ENCODE results near the gene ADAMTS1.

The ADAMTS1 gene

DNA sequence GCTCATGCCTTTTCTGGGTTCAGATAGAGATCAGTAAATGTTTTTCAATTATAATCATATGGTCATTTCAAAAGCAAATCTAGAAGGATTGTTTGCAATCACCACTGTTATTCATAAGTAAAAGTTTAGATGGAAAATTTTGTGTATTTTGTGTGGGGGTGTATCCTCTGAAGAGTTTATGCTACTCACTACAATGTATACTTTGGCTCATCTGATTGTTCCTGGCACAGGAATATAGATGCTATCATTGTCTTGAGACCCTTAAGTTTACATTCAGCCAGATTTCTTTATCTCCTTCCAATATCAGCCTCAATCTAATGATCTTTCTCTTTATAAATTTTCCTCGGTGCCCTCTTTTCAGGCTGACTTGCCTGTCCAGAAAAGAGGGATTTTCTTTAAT, 33.0 kb downstream of the ADAMTS1 start:
- DNase-seq = no peak

GRCh38 chr21:26811482-26811881, 33.7 kb downstream of the ADAMTS1 start:
- no peak for DNase-seq

DNA sequence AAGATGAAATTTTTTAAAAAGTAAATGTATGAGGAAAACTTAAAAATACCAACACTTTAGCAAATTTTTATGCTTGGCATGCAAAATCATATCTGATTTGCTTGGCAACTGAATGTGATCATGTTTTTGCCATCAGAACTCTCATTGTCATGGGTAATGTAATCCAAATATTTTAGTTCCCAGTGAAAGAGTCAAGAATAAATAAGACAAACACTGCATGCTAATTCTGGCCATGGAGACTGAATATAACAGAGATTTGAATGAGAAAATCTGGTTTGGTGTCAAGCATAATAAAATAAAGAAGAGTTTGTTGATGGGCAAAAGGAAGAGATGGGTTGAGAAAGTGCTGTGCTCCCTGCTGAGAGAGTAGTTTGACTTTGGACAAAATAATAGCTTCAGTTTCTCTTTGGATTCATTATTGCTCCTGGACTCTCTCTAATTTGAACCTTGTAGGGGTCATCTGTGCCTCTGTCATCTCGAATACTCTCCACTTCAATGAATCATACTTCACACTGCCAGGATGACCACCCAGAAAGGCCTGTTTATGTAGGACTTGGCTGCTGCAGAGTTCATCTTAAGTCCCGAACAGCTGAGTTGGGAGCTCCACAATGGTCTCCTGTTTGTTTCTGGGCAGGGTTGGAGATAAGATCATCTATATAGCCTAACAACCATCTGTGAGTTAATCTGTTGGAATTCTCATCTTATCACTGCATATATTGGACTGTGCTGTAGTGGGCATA, 34.4 kb downstream of the ADAMTS1 start:
- no peak for DNase-seq

- no peak for DNase-seq
Observed at GRCh38 chr21:26810266-26810665, 34.9 kb downstream of the ADAMTS1 start.

GRCh38 chr21:26809745-26810144, 35.5 kb downstream of the ADAMTS1 start:
- DNase-seq = no peak

GRCh38 chr21:26806801-26807295, 38.4 kb downstream of the ADAMTS1 start:
- no peak for DNase-seq

GRCh38 chr21:26804895-26805609, 40.2 kb downstream of the ADAMTS1 start:
- DNase-seq = no peak

GRCh38 chr21:26801498-26801897, 43.7 kb downstream of the ADAMTS1 start:
- no peak for DNase-seq

DNA sequence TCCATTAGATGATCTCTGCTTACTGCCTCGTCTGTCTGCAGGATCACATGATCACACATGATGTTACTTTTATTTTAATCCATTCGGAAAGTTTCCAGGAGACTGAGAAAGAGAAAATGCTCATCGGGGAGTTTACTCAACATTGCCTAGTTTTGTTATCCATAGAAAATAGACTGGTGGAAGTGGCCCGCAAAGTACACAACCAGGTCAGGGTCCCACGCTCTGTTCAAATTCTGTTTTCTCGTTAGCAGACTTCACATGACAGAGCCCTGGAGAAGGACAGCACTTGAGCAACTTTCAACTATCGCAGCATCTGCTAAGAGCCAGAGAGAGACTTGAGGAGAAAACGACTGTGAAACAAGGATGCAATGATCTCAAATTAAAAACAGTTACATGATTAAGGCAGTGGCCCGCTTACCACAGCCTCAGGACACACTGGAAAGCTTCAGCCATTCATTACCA, 44.2 kb downstream of the ADAMTS1 start:
- DNase-seq = no peak

- DNase-seq = no peak
Observed at GRCh38 chr21:26800455-26800854, 44.8 kb downstream of the ADAMTS1 start.

DNA sequence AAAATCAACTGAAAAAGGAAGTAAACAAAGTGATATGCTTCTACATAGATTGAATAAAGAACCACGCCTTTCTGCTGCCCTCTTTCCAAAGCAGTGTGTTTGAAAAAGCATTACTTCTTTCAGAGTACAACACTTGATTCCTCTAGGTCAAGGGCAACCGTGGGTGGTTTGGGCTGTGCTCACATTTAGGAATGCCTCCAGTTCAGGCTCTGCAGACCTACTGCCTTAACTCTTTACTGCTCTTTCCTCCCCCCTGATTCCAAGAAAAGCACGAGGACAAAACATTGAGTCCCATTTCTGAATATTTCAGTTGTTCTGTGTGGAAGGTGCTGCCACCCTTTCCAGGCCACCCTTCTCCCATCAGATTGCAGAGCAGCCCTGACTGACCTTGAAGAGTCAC, 45.2 kb downstream of the ADAMTS1 start:
- DNase-seq = no peak

- DNase-seq = peak; percentile 17
Observed at GRCh38 chr21:26798856-26799751, 46.1 kb downstream of the ADAMTS1 start.

GRCh38 chr21:26797878-26798456, 47.2 kb downstream of the ADAMTS1 start:
- DNase-seq = no peak

DNA sequence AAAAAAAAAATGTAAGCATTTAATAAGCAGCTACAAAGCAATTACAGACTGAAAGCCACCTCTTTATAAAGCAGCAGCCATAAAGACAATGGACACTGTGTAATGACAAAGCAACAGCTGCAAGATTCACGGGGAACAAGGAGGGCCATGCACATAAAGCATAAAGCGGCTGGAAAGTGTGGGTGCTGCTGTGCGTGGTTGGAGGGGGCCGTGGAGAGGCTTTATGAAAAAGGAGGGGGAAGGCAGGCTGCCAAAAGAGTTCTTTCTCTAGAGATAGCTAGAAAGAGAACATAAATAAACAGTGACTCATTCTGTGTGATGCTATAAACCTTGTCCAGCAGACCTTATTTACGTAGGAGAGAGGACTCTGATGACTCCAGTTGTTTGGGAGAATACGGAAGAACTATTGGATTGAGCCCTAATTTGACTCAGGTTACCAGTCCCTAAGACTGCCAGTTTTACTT, 49.3 kb downstream of the ADAMTS1 start:
- no peak for DNase-seq

DNA sequence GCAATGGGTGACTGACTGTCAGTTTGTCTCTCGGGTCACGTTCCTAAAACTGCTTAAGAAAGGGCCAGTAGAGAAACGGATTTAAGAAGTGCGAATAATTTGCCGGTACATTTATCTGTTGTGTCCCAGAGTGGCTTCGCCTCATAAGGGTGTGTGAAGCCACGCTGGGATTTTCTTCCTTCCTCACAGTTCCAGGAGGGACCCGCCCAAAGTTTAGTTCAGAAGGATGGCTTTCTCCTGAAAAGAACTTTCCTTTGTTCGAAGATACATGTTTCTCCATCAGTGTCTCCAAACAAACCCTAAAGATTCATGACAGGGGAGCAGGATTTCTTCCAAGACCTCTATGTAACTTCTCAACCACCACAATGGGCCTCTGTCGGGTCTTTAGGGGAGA, 49.8 kb downstream of the ADAMTS1 start:
- DNase-seq = no peak

DNA sequence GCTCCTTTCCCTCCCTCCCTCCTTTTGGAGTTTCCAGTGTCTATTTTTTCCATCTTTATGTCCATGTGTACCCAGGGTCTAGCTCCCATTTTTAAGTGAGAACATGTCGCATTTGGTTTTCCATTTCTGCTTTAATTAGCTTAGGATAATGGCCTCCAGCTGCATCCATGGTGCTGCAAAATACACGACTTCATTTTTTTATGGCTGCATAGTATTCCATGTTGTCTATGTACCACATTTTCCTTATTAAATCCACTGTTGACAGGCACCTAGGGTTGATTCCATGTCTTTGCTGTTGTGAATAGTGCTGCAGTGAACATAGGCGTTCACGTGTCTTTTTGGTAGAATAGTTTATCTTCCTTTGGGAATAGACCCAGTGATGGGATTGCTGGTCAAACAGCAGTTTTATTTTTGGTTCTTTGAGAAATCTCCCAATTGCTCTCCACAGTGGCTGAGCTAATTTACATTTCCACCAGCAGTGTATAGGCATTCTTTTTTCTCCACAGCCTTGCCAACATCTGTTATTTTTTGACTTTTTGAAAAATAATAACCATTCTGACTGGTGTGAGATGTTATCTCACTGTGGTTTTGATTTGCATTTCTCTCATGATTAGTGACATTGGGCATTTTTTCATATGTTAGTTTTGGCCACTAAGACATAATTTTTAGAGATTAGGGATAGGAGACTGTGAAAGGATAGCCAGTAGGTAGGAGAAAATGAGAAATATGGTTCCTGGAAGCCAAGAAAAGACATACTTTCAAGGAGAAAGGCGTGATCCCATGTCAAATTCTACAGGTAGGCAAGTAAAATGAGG, 50.4 kb downstream of the ADAMTS1 start:
- no peak for DNase-seq

DNA sequence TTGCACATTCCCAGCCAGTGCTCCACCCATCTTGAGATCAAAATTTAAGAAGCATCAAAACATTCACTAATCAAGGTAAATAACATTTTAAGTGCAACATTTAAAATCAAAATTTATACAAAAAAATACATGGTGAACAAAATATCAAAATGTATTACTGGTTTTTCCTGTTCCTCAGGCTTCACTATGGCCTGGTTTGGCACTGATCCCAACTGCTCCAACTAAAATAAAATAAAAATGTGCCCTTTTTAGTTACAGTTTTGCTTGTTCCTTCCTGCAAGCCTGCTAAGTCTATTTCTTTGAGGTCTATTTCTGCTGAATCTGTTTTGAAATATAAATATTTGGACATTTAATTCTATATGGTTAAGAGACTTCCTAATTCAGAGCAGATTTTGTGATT, 54.9 kb downstream of the ADAMTS1 start:
- DNase-seq = no peak

- no peak for DNase-seq
Observed at GRCh38 chr21:26788790-26789189, 56.4 kb downstream of the ADAMTS1 start.
